AG04449 (cell line): Measurements from ENCODE around the gene PCARE.

Source experiments
- CTCF ChIA-PET: fragments of 350-600 bp; formaldehyde crosslinking; extraction: SDS; loops from one replicate; lab custom pipeline; 2021; ENCODE audit warnings: antibody characterized with exemption; lab: Yijun Ruan, JAX
- POLR2A ChIA-PET: fragments of 400-600, 350-600 bp; formaldehyde crosslinking; extraction: SDS; loops from one replicate; lab custom pipeline; 2020; ENCODE audit warnings: antibody characterized with exemption, inconsistent platforms; lab: Yijun Ruan, JAX
- DNase-seq: peaks from one replicate; pipeline ENCODE4 v3.0.0-alpha.2; 2010; ENCODE audit warnings: low read depth, low spot score
- H3K4me3 ChIP-seq: 2 replicates; pipeline ENCODE4 v1.5.1; 2011; ENCODE audit warnings: low read depth, mild to moderate bottlenecking, control low read depth, low read length
- CTCF ChIP-seq: IDR thresholded peaks from one replicate; pipeline ENCODE4 v1.5.1; 2011; ENCODE audit warnings: mild to moderate bottlenecking, moderate library complexity, low read length, control low read depth, inconsistent platforms; ENCODE audit not compliant: insufficient read depth; ENCODE audit errors: missing control alignments

Gene PCARE

GRCh38 chr2:29051730-29052129 is 22.6 kb downstream of the PCARE start:
- ChIA-PET CTCF (no interaction called here), POLR2A (no interaction called here)
- DNase-seq, result no peak
- H3K4me3 ChIP-seq, result no peak overlapping the region
- no peak for TF ChIP-seq CTCF

GRCh38 chr2:29050591-29050990 is 23.7 kb downstream of the PCARE start:
- TF ChIP-seq CTCF, result no peak
- ChIA-PET POLR2A (no interaction called here), CTCF (interaction anchor here (1.2 to 1.3 kb wide), 2 partner anchors 9 to 26 kb away, joined by 5 to 6 read pairs; no protein-coding TSS in a partner anchor)
- no peak overlapping the region for H3K4me3 ChIP-seq
- DNase-seq, result no peak

- POLR2A ChIA-PET, result no interaction called here
- CTCF ChIA-PET, result no interaction called here
- DNase-seq, result no peak
- no peak overlapping the region for H3K4me3 ChIP-seq
- no peak for TF ChIP-seq CTCF
Measured at GRCh38 chr2:29047083-29047845, 27.1 kb downstream of the PCARE start.

GRCh38 chr2:29046321-29046720 is 28.0 kb downstream of the PCARE start:
- no peak overlapping the region for H3K4me3 ChIP-seq
- no peak for DNase-seq
- ChIA-PET CTCF (no interaction called here), POLR2A (no interaction called here)
- no peak for TF ChIP-seq CTCF

DNA sequence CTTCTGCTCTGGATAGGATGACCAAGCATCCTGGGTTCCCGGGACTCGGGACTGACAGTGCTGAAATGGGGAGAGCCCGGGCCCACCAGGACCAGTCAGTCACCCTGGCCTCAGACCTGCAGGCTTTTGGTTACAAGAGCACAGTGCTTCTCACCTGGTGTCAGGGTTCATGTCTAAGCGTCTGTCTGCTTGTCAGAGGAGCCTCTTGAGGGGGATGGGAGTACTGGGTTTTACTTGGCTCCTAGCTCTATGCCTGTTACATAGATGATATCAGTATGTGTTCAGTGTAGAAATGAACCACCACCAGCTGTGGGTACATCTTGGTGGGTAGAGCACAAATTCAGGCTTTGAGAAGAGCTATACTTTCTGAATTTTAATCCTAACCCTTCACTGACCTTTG is 29.9 kb downstream of the PCARE start:
- DNase-seq, result no peak
- no peak for TF ChIP-seq CTCF
- ChIA-PET POLR2A (no interaction called here), CTCF (no interaction called here)
- H3K4me3 ChIP-seq, result no peak overlapping the region

DNA sequence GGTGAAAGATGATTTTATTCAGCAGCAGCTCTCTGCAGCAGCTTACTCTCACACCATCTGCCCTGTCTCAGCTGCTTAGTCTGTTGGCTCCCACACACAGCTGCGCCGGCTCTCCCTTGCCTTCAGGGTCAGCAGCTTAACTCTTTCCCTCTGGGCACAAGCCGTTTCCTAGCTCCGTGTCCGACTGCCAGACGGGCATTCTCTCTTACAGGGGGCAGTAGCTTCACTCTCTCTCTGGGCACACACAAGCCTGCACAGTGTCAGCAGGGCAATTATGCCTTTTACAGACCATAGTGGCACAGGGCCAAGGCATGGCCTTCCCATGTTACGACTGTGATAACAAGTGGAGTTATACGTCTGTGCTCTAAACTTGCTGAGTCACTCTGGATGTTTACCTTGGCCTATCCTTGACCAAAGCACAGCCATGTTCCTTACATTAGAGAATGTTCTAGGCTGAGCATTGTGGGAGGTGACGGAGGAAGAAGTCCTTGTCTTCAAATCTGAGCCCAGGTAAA is 31.7 kb downstream of the PCARE start:
- H3K4me3 ChIP-seq, result no peak overlapping the region
- TF ChIP-seq CTCF, result no peak
- DNase-seq, result no peak
- POLR2A ChIA-PET, result no interaction called here
- CTCF ChIA-PET, result interaction anchor here (1.7 kb wide), 1 partner anchor 8 kb away, joined by 5 read pairs; no protein-coding TSS in a partner anchor
